GM12878 (cell line): ENCODE data around the gene EPHA4. TPM values are rescaled to one million over a fixed set of nuclear protein-coding genes. Genes with fewer than 3 reads are reported as not detected.
A peak's percentile ranks its signal among the peaks of the same experiment; 100 is the strongest.

Experiments used
- BRCA1 ChIP-seq: IDR thresholded peaks from 2 replicates; pipeline ENCODE4 v1.6.1; 2011; ENCODE audit warnings: low read depth, low read length, improper control_type of control experiment
- CHD1 ChIP-seq: IDR thresholded peaks from 2 replicates; pipeline ENCODE4 v1.6.1; 2012; ENCODE audit warnings: low read depth, low read length, improper control_type of control experiment
- CREM ChIP-seq: IDR thresholded peaks from 2 replicates; pipeline ENCODE4 v1.6.1; 2014; ENCODE audit warnings: antibody characterized with exemption, low read depth
- EED ChIP-seq: sonication (generic); IDR thresholded peaks from 2 replicates; pipeline ENCODE4 v1.6.1; 2016; ENCODE audit warnings: antibody characterized with exemption, low read depth
- ESRRA ChIP-seq: IDR thresholded peaks from 2 replicates; pipeline ENCODE4 v1.6.1; 2012; ENCODE audit warnings: mild to moderate bottlenecking, low read length, improper control_type of control experiment
- ETV6 ChIP-seq, 2 experiments: fragments of 450-650 bp in 1 of 2; IDR thresholded peaks in 1 of 2; conservative IDR thresholded peaks in 1 of 2; 2 replicates each; pipeline ENCODE4 v1.6.1; 2014; ENCODE audit warnings: antibody characterized with exemption in 1 of 2, borderline replicate concordance in 1 of 2, low read depth in 1 of 2, mild to moderate bottlenecking in 1 of 2, moderate library complexity in 1 of 2
- HDAC2 ChIP-seq: fragments of 200-600 bp; sonication (generic); IDR thresholded peaks from 2 replicates; pipeline ENCODE4 v1.6.1; 2017
- IKZF2 ChIP-seq, 2 experiments: fragments of 450-650 bp; IDR thresholded peaks; 2 replicates each; pipeline ENCODE4 v1.6.1; 2017; ENCODE audit warnings: mild to moderate bottlenecking in 2 of 2, moderate library complexity in 2 of 2
- IRF4 ChIP-seq: IDR thresholded peaks from 2 replicates; pipeline ENCODE4 v1.6.1; 2011; ENCODE audit warnings: low read depth, low read length
- JUNB ChIP-seq: IDR thresholded peaks from 2 replicates; pipeline ENCODE4 v1.6.1; 2016; ENCODE audit warnings: antibody characterized with exemption, mild to moderate bottlenecking
- KDM1A ChIP-seq: fragments of 200-600 bp; sonication (generic); IDR thresholded peaks from 2 replicates; pipeline ENCODE4 v1.6.1; 2016; ENCODE audit warnings: borderline replicate concordance
- MEF2B ChIP-seq: fragments of 450-650 bp; IDR thresholded peaks from 2 replicates; pipeline ENCODE4 v1.6.1; 2018; ENCODE audit warnings: mild to moderate bottlenecking, moderate library complexity; ENCODE audit not compliant: partially characterized antibody, poor library complexity, severe bottlenecking
- NFYB ChIP-seq: IDR thresholded peaks from 2 replicates; pipeline ENCODE4 v1.6.1; 2011; ENCODE audit warnings: low read depth, mild to moderate bottlenecking, low read length, improper control_type of control experiment, moderate library complexity; ENCODE audit not compliant: insufficient read depth
- SIN3A ChIP-seq: IDR thresholded peaks from 2 replicates; pipeline ENCODE4 v1.6.1; 2012; ENCODE audit warnings: low read depth, low read length, improper control_type of control experiment
- TARDBP ChIP-seq: IDR thresholded peaks from 2 replicates; pipeline ENCODE4 v1.6.1; 2016; ENCODE audit warnings: borderline replicate concordance
- TCF7 ChIP-seq: IDR thresholded peaks from 2 replicates; pipeline ENCODE4 v1.6.1; 2014; ENCODE audit warnings: antibody characterized with exemption, borderline replicate concordance
- ZNF217 ChIP-seq: fragments of 450-650 bp; IDR thresholded peaks from 2 replicates; pipeline ENCODE4 v1.6.1; 2017; ENCODE audit warnings: antibody characterized with exemption, mild to moderate bottlenecking
- ZNF24 ChIP-seq: fragments of 450-650 bp; IDR thresholded peaks from 2 replicates; pipeline ENCODE4 v1.6.1; 2017; ENCODE audit warnings: antibody characterized with exemption, mild to moderate bottlenecking
- ZNF384 ChIP-seq: IDR thresholded peaks from 2 replicates; pipeline ENCODE4 v1.6.1; 2012; ENCODE audit warnings: low read depth, mild to moderate bottlenecking, low read length, improper control_type of control experiment, borderline replicate concordance
- polyA plus RNA-seq, 11 experiments: library from polyadenylated mRNA; depleted of rRNA in 4 of 11; unstranded in 6 of 11; stranded (reverse) in 5 of 11; fragments of >200 nt; fragmentation: Nextera tagmentation in 4 of 11; fragmentation: Illumina TruSeq in 1 of 11; extraction: Ambion mirVana in 4 of 11; extraction: Trizol in 1 of 11; gene quantifications; 1 replicate in 1 of 11; 2 replicates in 10 of 11; pipeline versions ENCODE4 v1.2.1 to v1.2.3, GENCODE V29; 2011 to 2016; ENCODE audit warnings: inconsistent platforms in 2 of 11, missing spikeins in 2 of 11, low read depth in 1 of 11
- total RNA-seq, 4 experiments: library from RNA; depleted of rRNA in 3 of 4; stranded (reverse); fragments of >200 nt in 3 of 4; fragmentation: Illumina TruSeq in 1 of 4; extraction: Trizol in 1 of 4; gene quantifications; 2 replicates each; pipeline versions ENCODE4 v1.2.1 to v1.2.3, GENCODE V29; 2013 to 2021
- TF ChIP-seq, protein P1 (sequence below): fragments of 450-650 bp; IDR thresholded peaks from 2 replicates; pipeline ENCODE4 v1.6.1; 2018; ENCODE audit warnings: borderline replicate concordance, mild to moderate bottlenecking; ENCODE audit not compliant: partially characterized antibody
- TF ChIP-seq, protein P2 (sequence below): fragments of 450-650 bp; IDR thresholded peaks from 2 replicates; pipeline ENCODE4 v1.6.1; 2017; ENCODE audit warnings: borderline replicate concordance
- TF ChIP-seq, protein P3 (sequence below): IDR thresholded peaks from 2 replicates; pipeline ENCODE4 v1.6.1; 2011; ENCODE audit warnings: mild to moderate bottlenecking, low read depth, low read length, moderate library complexity; ENCODE audit not compliant: insufficient replicate concordance
- TF ChIP-seq, protein P4 (sequence below): fragments of 450-650 bp; IDR thresholded peaks from 2 replicates; pipeline ENCODE4 v1.6.1; 2017; ENCODE audit warnings: mild to moderate bottlenecking, moderate library complexity

EPHA4 gene
- total and polyA plus RNA-seq, 10 of the 15 experiments (the other 5 are each of a cell fraction or from before 2014, with no cell fraction given) = 0.06 to 1.5 (median 0.33) TPM; not detected in 1

DNA sequence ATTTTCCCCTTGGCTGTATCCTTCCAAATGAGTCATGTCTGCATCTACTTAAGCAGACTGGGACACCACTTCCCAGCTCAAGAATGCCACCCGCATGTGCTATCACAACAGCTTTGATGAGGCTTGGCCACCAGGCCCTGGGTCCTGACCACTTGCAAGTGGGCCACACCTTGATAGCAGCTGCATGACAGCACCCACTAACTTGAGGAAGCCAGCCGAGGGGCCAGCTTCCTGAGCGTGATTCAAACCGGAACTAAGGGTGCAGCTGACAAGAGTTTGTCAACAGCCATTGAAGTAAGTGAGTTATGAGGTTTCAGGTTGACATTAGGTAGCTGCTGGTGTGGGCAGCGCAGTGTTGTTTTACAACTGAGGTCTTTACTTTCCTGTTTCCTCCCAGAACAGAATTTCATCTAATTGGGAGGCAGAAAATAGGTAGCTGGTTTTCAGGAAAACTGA lies 54.4 kb downstream of the EPHA4 start (continued):
- TF ChIP-seq, protein P1, sequence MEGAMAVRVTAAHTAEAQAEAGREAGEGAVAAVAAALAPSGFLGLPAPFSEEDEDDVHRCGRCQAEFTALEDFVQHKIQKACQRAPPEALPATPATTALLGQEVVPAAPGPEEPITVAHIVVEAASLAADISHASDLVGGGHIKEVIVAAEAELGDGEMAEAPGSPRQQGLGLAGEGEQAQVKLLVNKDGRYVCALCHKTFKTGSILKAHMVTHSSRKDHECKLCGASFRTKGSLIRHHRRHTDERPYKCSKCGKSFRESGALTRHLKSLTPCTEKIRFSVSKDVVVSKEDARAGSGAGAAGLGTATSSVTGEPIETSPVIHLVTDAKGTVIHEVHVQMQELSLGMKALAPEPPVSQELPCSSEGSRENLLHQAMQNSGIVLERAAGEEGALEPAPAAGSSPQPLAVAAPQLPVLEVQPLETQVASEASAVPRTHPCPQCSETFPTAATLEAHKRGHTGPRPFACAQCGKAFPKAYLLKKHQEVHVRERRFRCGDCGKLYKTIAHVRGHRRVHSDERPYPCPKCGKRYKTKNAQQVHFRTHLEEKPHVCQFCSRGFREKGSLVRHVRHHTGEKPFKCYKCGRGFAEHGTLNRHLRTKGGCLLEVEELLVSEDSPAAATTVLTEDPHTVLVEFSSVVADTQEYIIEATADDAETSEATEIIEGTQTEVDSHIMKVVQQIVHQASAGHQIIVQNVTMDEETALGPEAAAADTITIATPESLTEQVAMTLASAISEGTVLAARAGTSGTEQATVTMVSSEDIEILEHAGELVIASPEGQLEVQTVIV = no peak
- TF ChIP-seq TARDBP (no peak), CREM (peak; percentile 42; the same call in 1 of the 2 replicates), NFYB (no peak), ETV6 (conservative IDR thresholded peaks at IDR 0.05 in 1 of 2, IDR thresholded peaks at IDR 0.05 in 1 of 2; ENCODE audit: borderline replicate concordance in 1 of 2, low read depth in 1 of 2) (peak in 1 of 2 experiments; percentile 97; a peak in 2 of 4 replicates), KDM1A (no peak), TCF7 (no peak), EED (peak; percentile 64), JUNB (peak; percentile 75), CHD1 (no peak), HDAC2 (no peak), ESRRA (no peak), ZNF384 (no peak), IKZF2 (IDR thresholded peaks at IDR 0.05) (peak in 1 of 2 experiments; percentile 51; a peak in 2 of 4 replicates), SIN3A (no peak), MEF2B (no peak), ZNF24 (0 out of 2 replicates have a peak, but pooled peaks have one; percentile 34), BRCA1 (no peak), ZNF217 (no peak), IRF4 (peak; percentile 70; the same call in 1 of the 2 replicates)
- TF ChIP-seq, protein P2, sequence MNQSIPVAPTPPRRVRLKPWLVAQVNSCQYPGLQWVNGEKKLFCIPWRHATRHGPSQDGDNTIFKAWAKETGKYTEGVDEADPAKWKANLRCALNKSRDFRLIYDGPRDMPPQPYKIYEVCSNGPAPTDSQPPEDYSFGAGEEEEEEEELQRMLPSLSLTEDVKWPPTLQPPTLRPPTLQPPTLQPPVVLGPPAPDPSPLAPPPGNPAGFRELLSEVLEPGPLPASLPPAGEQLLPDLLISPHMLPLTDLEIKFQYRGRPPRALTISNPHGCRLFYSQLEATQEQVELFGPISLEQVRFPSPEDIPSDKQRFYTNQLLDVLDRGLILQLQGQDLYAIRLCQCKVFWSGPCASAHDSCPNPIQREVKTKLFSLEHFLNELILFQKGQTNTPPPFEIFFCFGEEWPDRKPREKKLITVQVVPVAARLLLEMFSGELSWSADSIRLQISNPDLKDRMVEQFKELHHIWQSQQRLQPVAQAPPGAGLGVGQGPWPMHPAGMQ = no peak
- TF ChIP-seq, protein P3, sequence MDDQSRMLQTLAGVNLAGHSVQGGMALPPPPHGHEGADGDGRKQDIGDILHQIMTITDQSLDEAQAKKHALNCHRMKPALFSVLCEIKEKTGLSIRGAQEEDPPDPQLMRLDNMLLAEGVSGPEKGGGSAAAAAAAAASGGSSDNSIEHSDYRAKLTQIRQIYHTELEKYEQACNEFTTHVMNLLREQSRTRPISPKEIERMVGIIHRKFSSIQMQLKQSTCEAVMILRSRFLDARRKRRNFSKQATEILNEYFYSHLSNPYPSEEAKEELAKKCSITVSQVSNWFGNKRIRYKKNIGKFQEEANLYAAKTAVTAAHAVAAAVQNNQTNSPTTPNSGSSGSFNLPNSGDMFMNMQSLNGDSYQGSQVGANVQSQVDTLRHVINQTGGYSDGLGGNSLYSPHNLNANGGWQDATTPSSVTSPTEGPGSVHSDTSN = peak; percentile 80
- TF ChIP-seq, protein P4, sequence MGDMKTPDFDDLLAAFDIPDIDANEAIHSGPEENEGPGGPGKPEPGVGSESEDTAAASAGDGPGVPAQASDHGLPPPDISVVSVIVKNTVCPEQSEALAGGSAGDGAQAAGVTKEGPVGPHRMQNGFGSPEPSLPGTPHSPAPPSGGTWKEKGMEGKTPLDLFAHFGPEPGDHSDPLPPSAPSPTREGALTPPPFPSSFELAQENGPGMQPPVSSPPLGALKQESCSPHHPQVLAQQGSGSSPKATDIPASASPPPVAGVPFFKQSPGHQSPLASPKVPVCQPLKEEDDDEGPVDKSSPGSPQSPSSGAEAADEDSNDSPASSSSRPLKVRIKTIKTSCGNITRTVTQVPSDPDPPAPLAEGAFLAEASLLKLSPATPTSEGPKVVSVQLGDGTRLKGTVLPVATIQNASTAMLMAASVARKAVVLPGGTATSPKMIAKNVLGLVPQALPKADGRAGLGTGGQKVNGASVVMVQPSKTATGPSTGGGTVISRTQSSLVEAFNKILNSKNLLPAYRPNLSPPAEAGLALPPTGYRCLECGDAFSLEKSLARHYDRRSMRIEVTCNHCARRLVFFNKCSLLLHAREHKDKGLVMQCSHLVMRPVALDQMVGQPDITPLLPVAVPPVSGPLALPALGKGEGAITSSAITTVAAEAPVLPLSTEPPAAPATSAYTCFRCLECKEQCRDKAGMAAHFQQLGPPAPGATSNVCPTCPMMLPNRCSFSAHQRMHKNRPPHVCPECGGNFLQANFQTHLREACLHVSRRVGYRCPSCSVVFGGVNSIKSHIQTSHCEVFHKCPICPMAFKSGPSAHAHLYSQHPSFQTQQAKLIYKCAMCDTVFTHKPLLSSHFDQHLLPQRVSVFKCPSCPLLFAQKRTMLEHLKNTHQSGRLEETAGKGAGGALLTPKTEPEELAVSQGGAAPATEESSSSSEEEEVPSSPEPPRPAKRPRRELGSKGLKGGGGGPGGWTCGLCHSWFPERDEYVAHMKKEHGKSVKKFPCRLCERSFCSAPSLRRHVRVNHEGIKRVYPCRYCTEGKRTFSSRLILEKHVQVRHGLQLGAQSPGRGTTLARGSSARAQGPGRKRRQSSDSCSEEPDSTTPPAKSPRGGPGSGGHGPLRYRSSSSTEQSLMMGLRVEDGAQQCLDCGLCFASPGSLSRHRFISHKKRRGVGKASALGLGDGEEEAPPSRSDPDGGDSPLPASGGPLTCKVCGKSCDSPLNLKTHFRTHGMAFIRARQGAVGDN = peak; percentile 35
